ENCODE data around the gene MLXIP. TPM values are rescaled to one million over a fixed set of nuclear protein-coding genes. Genes with fewer than 3 reads are reported as not detected.

The MLXIP gene
- total RNA-seq, 4 donors from 2014 or later = 33.8 to 82.2 (median 50.9) TPM

- Histone ChIP-seq H3K4me1 (no peaks in the 10 kb centered on the region), H3K27ac (replicated peaks in 1 of 4) (no peak overlapping the region), H3K4me3 (no peak overlapping the region), H3K9me3 (no peaks in the 10 kb centered on the region), H3K36me3 (peaks cover 63 to 95% (median 78%) of the 10 kb centered on the region in 4 donors), H3K27me3 (no peaks in the 10 kb centered on the region)
- WGBS = 96% methylated on average over 13 of the region's 19 CpGs
- TF ChIP-seq EP300 (IDR thresholded peaks at IDR 0.05) = no peak
- TF ChIP-seq CTCF (IDR thresholded peaks at IDR 0.05) = no peak
- no peak for DNase-seq (ENCODE audit: extremely low spot score)
- intact Hi-C loops (cut with DNase I) = no loop called here
Observed at GRCh38 chr12:122140467-122141257, 62.1 kb downstream of the MLXIP start.

GRCh38 chr12:122141911-122142725, 63.6 kb downstream of the MLXIP start:
- intact Hi-C loops (cut with DNase I) = no loop called here
- TF ChIP-seq POLR2AphosphoS5 (IDR thresholded peaks at IDR 0.05) = no peak
- no peak for TF ChIP-seq EP300 (IDR thresholded peaks at IDR 0.05)
- TF ChIP-seq POLR2A (IDR thresholded peaks at IDR 0.05; ENCODE audit: low read depth) = no peak
- TF ChIP-seq CTCF (IDR thresholded peaks at IDR 0.05) = no peak
- 79% methylated on average over 10 of the region's 21 CpGs for WGBS
- no peak overlapping the region for H3K4me3 ChIP-seq
- DNase-seq (ENCODE audit: extremely low spot score) = no peak
- no peaks in the 10 kb centered on the region for H3K4me1 ChIP-seq
- H3K27me3 ChIP-seq = no peaks in the 10 kb centered on the region
- H3K36me3 ChIP-seq = peaks cover 54 to 84% (median 72%) of the 10 kb centered on the region in 4 donors
- H3K27ac ChIP-seq (replicated peaks in 1 of 4) = no peak overlapping the region
- H3K9me3 ChIP-seq = no peaks in the 10 kb centered on the region

DNA sequence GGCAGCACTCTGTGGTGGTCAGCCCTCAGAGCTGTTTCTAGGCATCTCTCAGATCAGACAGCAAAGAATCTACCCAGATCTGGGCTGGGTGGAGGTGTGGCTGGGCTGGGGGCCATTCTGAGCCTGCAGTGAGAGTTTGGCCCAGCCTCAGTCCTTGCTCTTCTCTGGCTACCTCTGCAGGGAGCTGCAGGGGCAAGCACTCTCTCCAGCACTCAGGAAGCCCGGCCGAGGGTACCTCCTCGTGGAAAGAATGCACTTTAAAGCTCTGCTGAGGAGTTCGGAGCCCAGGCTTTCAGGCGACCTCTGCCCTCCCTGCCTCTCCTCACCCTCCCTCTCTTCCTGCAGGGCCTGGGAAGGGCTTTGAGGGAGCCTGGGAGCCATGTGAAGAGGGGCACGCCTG, 64.3 kb downstream of the MLXIP start:
- H3K27ac ChIP-seq (replicated peaks in 1 of 4) = no peak overlapping the region
- no peaks in the 10 kb centered on the region for H3K9me3 ChIP-seq
- no peak overlapping the region for H3K4me3 ChIP-seq
- WGBS = 59% methylated on average over 6 of the region's 6 CpGs
- H3K4me1 ChIP-seq = no peaks in the 10 kb centered on the region
- no peak for DNase-seq (ENCODE audit: extremely low spot score)
- intact Hi-C loops (cut with DNase I) = no loop called here
- H3K27me3 ChIP-seq = no peaks in the 10 kb centered on the region
- H3K36me3 ChIP-seq = peaks cover 54 to 82% (median 65%) of the 10 kb centered on the region in 4 donors
- TF ChIP-seq EP300 (IDR thresholded peaks at IDR 0.05) (no peak), POLR2A (IDR thresholded peaks at IDR 0.05; ENCODE audit: low read depth) (no peak)

DNA sequence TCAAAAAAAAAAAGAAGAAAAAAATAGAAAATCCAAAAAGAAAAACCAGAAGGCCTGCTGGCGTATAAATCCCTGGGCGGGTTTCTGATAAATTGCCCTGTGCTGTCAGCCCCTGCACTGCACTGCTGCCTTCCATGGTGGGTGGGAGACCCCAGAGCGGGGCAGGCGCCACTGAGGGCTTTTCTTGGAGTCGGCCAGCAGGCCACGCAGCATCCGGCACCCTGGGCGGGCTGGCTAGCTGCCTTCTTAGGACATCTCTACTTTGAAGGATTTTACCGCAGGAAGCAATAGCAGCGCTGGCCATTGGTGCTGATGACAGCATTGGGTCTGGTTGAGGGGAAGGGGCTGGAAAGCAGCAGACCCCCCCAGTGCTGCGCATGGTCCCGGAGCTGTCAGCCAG, 66.3 kb downstream of the MLXIP start:
- TF ChIP-seq EP300 (IDR thresholded peaks at IDR 0.05) = no peak
- TF ChIP-seq POLR2A (IDR thresholded peaks at IDR 0.05; ENCODE audit: low read depth) = no peak
- no peak for TF ChIP-seq CTCF (IDR thresholded peaks at IDR 0.05)
- no peak for TF ChIP-seq POLR2AphosphoS5 (IDR thresholded peaks at IDR 0.05)
- WGBS = 91% methylated on average over 12 of the region's 12 CpGs
- H3K36me3 ChIP-seq = peaks cover 37 to 62% (median 47%) of the 10 kb centered on the region in 4 donors

More for the DNA sequence above, 66.3 kb downstream of the MLXIP start:
- intact Hi-C loops (cut with DNase I) = no loop called here
- Histone ChIP-seq H3K27ac (replicated peaks in 1 of 4) (no peak overlapping the region), H3K4me3 (no peak overlapping the region), H3K27me3 (no peaks in the 10 kb centered on the region), H3K9me3 (no peaks in the 10 kb centered on the region), H3K4me1 (peaks cover 0 to 12% (median 6%) of the 10 kb centered on the region in 4 donors)
- DNase-seq (ENCODE audit: extremely low spot score) = no peak
